ENCODE measurements around the gene RFTN2.
"Not testable (repeated sequence)": the region's sequence is repeated elsewhere in the genome, so short reads cannot be mapped to it uniquely, and the experiment has no call there.

RFTN2 gene

GRCh38 chr2:197600306-197600705 is 75.1 kb downstream of the RFTN2 start:
- DNase-seq, result no peak

GRCh38 chr2:197599285-197599965 is 76.0 kb downstream of the RFTN2 start:
- DNase-seq, result peak; percentile 89 to 92

GRCh38 chr2:197598450-197598849 is 76.9 kb downstream of the RFTN2 start:
- no peak for DNase-seq

- DNase-seq, result no peak
Observed at GRCh38 chr2:197597166-197597565, 78.2 kb downstream of the RFTN2 start.

- no peak for DNase-seq
Observed at GRCh38 chr2:197596766-197597165, 78.6 kb downstream of the RFTN2 start.

- no peak for DNase-seq
Observed at GRCh38 chr2:197591339-197592072, 83.9 kb downstream of the RFTN2 start.

GRCh38 chr2:197587255-197587654 is 88.1 kb downstream of the RFTN2 start:
- not testable (repeated sequence) for DNase-seq

- not testable (repeated sequence) for DNase-seq
Observed at GRCh38 chr2:197580166-197580565, 95.2 kb downstream of the RFTN2 start.

GRCh38 chr2:197578294-197578693 is 97.1 kb downstream of the RFTN2 start:
- not testable (repeated sequence) for DNase-seq

GRCh38 chr2:197577446-197577845 is 97.9 kb downstream of the RFTN2 start:
- no peak for DNase-seq

- DNase-seq, result no peak
Observed at GRCh38 chr2:197576631-197577030, 98.8 kb downstream of the RFTN2 start.

- no peak for DNase-seq
Observed at GRCh38 chr2:197575987-197576386, 99.4 kb downstream of the RFTN2 start.

GRCh38 chr2:197573608-197574007 is 101.8 kb downstream of the RFTN2 start:
- no peak for DNase-seq

- no peak for DNase-seq
Observed at GRCh38 chr2:197571627-197572271, 103.6 kb downstream of the RFTN2 start.

GRCh38 chr2:197560146-197560665 is 115.2 kb downstream of the RFTN2 start:
- DNase-seq, result no peak

GRCh38 chr2:197559681-197560080 is 115.7 kb downstream of the RFTN2 start:
- no peak for DNase-seq

- DNase-seq, result no peak
Observed at GRCh38 chr2:197558393-197558792, 117.0 kb downstream of the RFTN2 start.

GRCh38 chr2:197556456-197556855 is 118.9 kb downstream of the RFTN2 start:
- peak; percentile 21 to 29 for DNase-seq

GRCh38 chr2:197555467-197555866 is 119.9 kb downstream of the RFTN2 start:
- no peak for DNase-seq

- not testable (repeated sequence) for DNase-seq
Observed at GRCh38 chr2:197551260-197551659, 124.1 kb downstream of the RFTN2 start.

- DNase-seq, result no peak
Observed at GRCh38 chr2:197548582-197548981, 126.8 kb downstream of the RFTN2 start.

GRCh38 chr2:197547163-197547900 is 128.1 kb downstream of the RFTN2 start:
- DNase-seq, result no peak

- no peak for DNase-seq
Observed at GRCh38 chr2:197543206-197543605, 132.2 kb downstream of the RFTN2 start.
